Measurements from ENCODE around the gene PAXX.

- no peak for TF ChIP-seq EZH2 (IDR thresholded peaks at IDR 0.05; ENCODE audit: borderline replicate concordance, insufficient read depth, low read depth, low read length, poor library complexity, severe bottlenecking)
- no peak for TF ChIP-seq CTCF (IDR thresholded peaks at IDR 0.05)
Measured at GRCh38 chr9:136995772-136996311, 3.6 kb downstream of the PAXX start.
